Smooth muscle cell (in vitro differentiated cells): ENCODE measurements around the gene HNF1B. TPM values are rescaled to one million over a fixed set of nuclear protein-coding genes. Genes with fewer than 3 reads are reported as not detected.

Source experiments
- DNase-seq: peaks from one replicate; lab custom pipeline; 2025; ENCODE audit not compliant: unreplicated experiment; lab: John Stamatoyannopoulos, UW
- H2AFZ ChIP-seq: fragments of 200-600 bp; sonication (generic); 2 replicates; pipeline ENCODE4 v1.6.0; 2016; ENCODE audit warnings: antibody characterized with exemption, low read depth, mild to moderate bottlenecking
- H3F3A ChIP-seq: fragments of 200-600 bp; sonication (generic); 2 replicates; pipeline ENCODE4 v1.6.0; 2017; ENCODE audit warnings: antibody characterized with exemption, low read depth
- H3K27ac ChIP-seq: fragments of 200-600 bp; sonication (generic); 2 replicates; pipeline ENCODE4 v1.5.1; 2016; ENCODE audit warnings: low read depth, mild to moderate bottlenecking
- H3K27me3 ChIP-seq: fragments of 200-600 bp; sonication (generic); 2 replicates; pipeline ENCODE4 v1.6.1; 2016; ENCODE audit warnings: low read depth, mild to moderate bottlenecking
- H3K36me3 ChIP-seq: fragments of 200-600 bp; sonication (generic); 2 replicates; pipeline ENCODE4 v1.5.1; 2016; ENCODE audit warnings: low read depth
- H3K4me1 ChIP-seq: fragments of 200-600 bp; sonication (generic); 2 replicates; pipeline ENCODE4 v1.5.1; 2016; ENCODE audit warnings: low read depth
- H3K4me2 ChIP-seq: fragments of 200-600 bp; sonication (generic); 2 replicates; pipeline ENCODE4 v1.6.0; 2016; ENCODE audit warnings: mild to moderate bottlenecking
- H3K4me3 ChIP-seq: fragments of 200-600 bp; sonication (generic); 2 replicates; pipeline ENCODE4 v1.5.1; 2016; ENCODE audit warnings: mild to moderate bottlenecking
- H3K79me2 ChIP-seq: fragments of 200-600 bp; sonication (generic); 2 replicates; pipeline ENCODE4 v1.6.0; 2016; ENCODE audit warnings: low read depth, mild to moderate bottlenecking
- H3K9ac ChIP-seq: fragments of 200-600 bp; sonication (generic); 2 replicates; pipeline ENCODE4 v1.6.0; 2016; ENCODE audit warnings: low read depth
- H3K9me3 ChIP-seq: fragments of 200-600 bp; sonication (generic); replicated peaks from 2 replicates; pipeline ENCODE4 v1.5.1; 2016; ENCODE audit warnings: low read depth
- H4K20me1 ChIP-seq: fragments of 200-600 bp; sonication (generic); 2 replicates; pipeline ENCODE4 v1.6.0; 2016; ENCODE audit warnings: low read depth
- CTCF ChIP-seq: fragments of 200-600 bp; sonication (generic); IDR thresholded peaks from 2 replicates; pipeline ENCODE4 v1.5.1; 2017; ENCODE audit warnings: borderline replicate concordance, mild to moderate bottlenecking, antibody characterized with exemption; ENCODE audit not compliant: insufficient read depth, poor library complexity, severe bottlenecking
- WGBS: methylation state at CpG from one replicate; pipeline ENCODE4 v1.1.7; 2016; ENCODE audit warnings: low lambda C conversion rate; 5-methylcytosine and 5-hydroxymethylcytosine counted together
- polyA plus RNA-seq: library from polyadenylated mRNA; unstranded; fragments of >200 nt; fragmentation: Nextera tagmentation; extraction: Ambion mirVana; gene quantifications from 2 replicates; pipeline ENCODE4 v1.2.1, GENCODE V29; 2016
- total RNA-seq: library from RNA; depleted of rRNA; stranded (reverse); fragments of >200 nt; gene quantifications from 2 replicates; pipeline ENCODE4 v1.2.3, GENCODE V29; 2014

Gene HNF1B
- total and polyA plus RNA-seq, 2 experiments from 2014 or later: not detected

GRCh38 chr17:37729905-37730304 lies 15.0 kb downstream of the HNF1B start:
- no peaks in the 10 kb centered on the region for H4K20me1 ChIP-seq
- peaks cover 6% of the 10 kb centered on the region for H3K4me1 ChIP-seq
- no peak for DNase-seq
- H2AFZ ChIP-seq: no peak overlapping the region
- no peaks in the 10 kb centered on the region for H3F3A ChIP-seq
- no peaks in the 10 kb centered on the region for H3K9me3 ChIP-seq
- H3K4me2 ChIP-seq: no peak overlapping the region
- no peak overlapping the region for H3K9ac ChIP-seq
- TF ChIP-seq CTCF: no peak
- 83% methylated on average over 6 of the region's 6 CpGs for WGBS
- H3K36me3 ChIP-seq: no peaks in the 10 kb centered on the region
- no peak overlapping the region for H3K4me3 ChIP-seq
- peaks cover 9% of the 10 kb centered on the region for H3K27me3 ChIP-seq
- no peak overlapping the region for H3K27ac ChIP-seq
- H3K79me2 ChIP-seq: no peaks in the 10 kb centered on the region

GRCh38 chr17:37726891-37727675 lies 17.8 kb downstream of the HNF1B start:
- Histone ChIP-seq H3K36me3 (no peaks in the 10 kb centered on the region), H3K4me2 (no peak overlapping the region), H3F3A (no peaks in the 10 kb centered on the region), H3K4me1 (peaks cover 6% of the 10 kb centered on the region), H3K9me3 (no peaks in the 10 kb centered on the region), H2AFZ (no peak overlapping the region), H3K27me3 (no peaks in the 10 kb centered on the region), H3K79me2 (no peaks in the 10 kb centered on the region), H4K20me1 (no peaks in the 10 kb centered on the region), H3K9ac (no peak overlapping the region), H3K4me3 (no peak overlapping the region), H3K27ac (no peak overlapping the region)
- WGBS: 90% methylated on average over 12 of the region's 12 CpGs
- DNase-seq: no peak
- no peak for TF ChIP-seq CTCF

GRCh38 chr17:37726248-37726647 lies 18.6 kb downstream of the HNF1B start:
- TF ChIP-seq CTCF: no peak
- H3K4me1 ChIP-seq: peaks cover 6% of the 10 kb centered on the region
- H3K4me2 ChIP-seq: no peak overlapping the region
- H3K27ac ChIP-seq: no peak overlapping the region
- H3K79me2 ChIP-seq: no peaks in the 10 kb centered on the region
- H3K27me3 ChIP-seq: no peaks in the 10 kb centered on the region
- no peaks in the 10 kb centered on the region for H4K20me1 ChIP-seq
- no peaks in the 10 kb centered on the region for H3K9me3 ChIP-seq
- H3K4me3 ChIP-seq: no peak overlapping the region
- H3K36me3 ChIP-seq: no peaks in the 10 kb centered on the region
- no peak for DNase-seq
- H2AFZ ChIP-seq: no peak overlapping the region
- H3K9ac ChIP-seq: no peak overlapping the region
- 81% methylated on average over 3 of the region's 3 CpGs for WGBS
- H3F3A ChIP-seq: no peaks in the 10 kb centered on the region
